KOPT-K1 (cell line): ENCODE data around the gene POTED.
"Not testable (repeated sequence)": the region's sequence is repeated elsewhere in the genome, so short reads cannot be mapped to it uniquely, and the experiment has no call there.

Source experiments
- H3K27ac ChIP-seq: fragments of 200-600 bp; sonication (generic); 2 replicates; pipeline ENCODE4 v1.5.1; 2016; ENCODE audit warnings: antibody characterized with exemption, mild to moderate bottlenecking, low read depth, low read length; ENCODE audit not compliant: poor library complexity, severe bottlenecking
- H3K36me3 ChIP-seq: fragments of 200-600 bp; sonication (generic); 2 replicates; pipeline ENCODE4 v1.5.1; 2017; ENCODE audit warnings: antibody characterized with exemption, mild to moderate bottlenecking, low read length, moderate library complexity; ENCODE audit not compliant: insufficient read depth
- H3K9me3 ChIP-seq: fragments of 200-600 bp; sonication (generic); 2 replicates; pipeline ENCODE4 v1.5.1; 2017; ENCODE audit warnings: antibody characterized with exemption, low read length, mild to moderate bottlenecking; ENCODE audit not compliant: insufficient read depth, poor library complexity, severe bottlenecking

The POTED gene

GRCh38 chr21:13609477-13609876 is at the start of gene POTED:
TSS of gene POTED (plus strand) at chr21:13609777. CDS start at chr21:13610229, 452 bp downstream.
- H3K36me3 ChIP-seq, H3K27ac ChIP-seq, H3K9me3 ChIP-seq: not testable (repeated sequence)

GRCh38 chr21:13650101-13650500 is 40.5 kb downstream of the POTED start:
- H3K36me3 ChIP-seq, H3K9me3 ChIP-seq, H3K27ac ChIP-seq: not testable (repeated sequence)

DNA sequence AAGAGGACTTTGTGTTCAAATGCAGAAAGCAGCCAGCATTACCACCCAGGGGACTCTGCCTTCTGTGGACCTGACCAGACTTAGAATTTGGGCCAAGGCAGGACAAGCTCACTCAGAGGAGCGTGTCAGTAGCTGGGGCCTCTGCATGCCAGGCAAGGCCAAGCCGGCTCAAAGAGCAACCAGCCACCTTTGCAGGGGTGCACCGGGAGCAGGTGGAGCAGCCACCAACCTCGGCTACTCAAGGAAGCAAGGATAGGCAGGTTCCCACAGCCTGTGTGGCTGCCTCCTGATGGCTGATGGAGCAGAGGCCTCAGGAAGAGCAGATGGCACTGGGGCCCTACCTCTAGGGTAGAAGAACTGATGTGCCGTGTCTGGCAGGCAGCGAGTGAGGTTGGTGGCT is 42.2 kb downstream of the POTED start:
- H3K27ac ChIP-seq, H3K36me3 ChIP-seq, H3K9me3 ChIP-seq: not testable (repeated sequence)
